ENCODE results near the gene FSTL4.

DNA sequence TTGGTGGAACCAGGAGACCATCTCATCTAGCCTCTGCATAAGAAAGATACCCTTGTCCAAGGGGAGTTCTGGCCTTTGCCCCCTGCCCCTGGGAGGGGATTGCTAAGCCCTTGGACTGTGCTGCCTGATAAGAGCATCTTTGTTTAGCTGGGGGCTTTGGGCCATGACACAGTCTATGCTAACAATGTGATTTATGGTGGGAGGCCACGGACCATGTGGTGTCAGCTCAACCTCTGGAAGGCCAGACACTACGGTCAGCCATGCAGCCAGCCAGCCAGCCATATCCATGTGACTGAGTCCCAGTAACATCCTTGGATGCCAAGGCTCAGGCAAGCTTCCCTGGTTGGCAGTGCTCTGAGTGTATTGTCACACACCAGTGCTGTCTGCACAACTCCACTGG lies 244.4 kb downstream of the FSTL4 start:
- TF ChIP-seq, protein P1, sequence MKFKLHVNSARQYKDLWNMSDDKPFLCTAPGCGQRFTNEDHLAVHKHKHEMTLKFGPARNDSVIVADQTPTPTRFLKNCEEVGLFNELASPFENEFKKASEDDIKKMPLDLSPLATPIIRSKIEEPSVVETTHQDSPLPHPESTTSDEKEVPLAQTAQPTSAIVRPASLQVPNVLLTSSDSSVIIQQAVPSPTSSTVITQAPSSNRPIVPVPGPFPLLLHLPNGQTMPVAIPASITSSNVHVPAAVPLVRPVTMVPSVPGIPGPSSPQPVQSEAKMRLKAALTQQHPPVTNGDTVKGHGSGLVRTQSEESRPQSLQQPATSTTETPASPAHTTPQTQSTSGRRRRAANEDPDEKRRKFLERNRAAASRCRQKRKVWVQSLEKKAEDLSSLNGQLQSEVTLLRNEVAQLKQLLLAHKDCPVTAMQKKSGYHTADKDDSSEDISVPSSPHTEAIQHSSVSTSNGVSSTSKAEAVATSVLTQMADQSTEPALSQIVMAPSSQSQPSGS (CRISPR knock-in tag; IDR thresholded peaks at IDR 0.05): no peak
- no peak for TF ChIP-seq ZNF605 (CRISPR knock-in tag; IDR thresholded peaks at IDR 0.05)

Measured in HepG2 (cell line).